Activated CD8-positive, alpha-beta T cell treated with anti-CD3 and anti-CD28 coated beads for 36 hours (primary cell): ENCODE results near the gene KIF18B. TPM values are rescaled to one million over a fixed set of nuclear protein-coding genes. Genes with fewer than 3 reads are reported as not detected.

ENCODE experiments used
- ATAC-seq: fragments of 200-7000 bp; cut with Tn5 transposase; one replicate; pipeline ENCODE4 v1.10.0; 2021; ENCODE audit warnings: mild to moderate bottlenecking, moderate library complexity
- CTCF ChIA-PET: fragments of 350-600 bp; sonication (Branson Sonifier 250); formaldehyde crosslinking; loops from one replicate; lab custom pipeline; 2021; ENCODE audit warnings: antibody characterized with exemption; lab: Charles Lee
- POLR2A ChIA-PET: fragments of 350-600 bp; sonication (Branson Sonifier 250); formaldehyde crosslinking; loops from one replicate; lab custom pipeline; 2021; ENCODE audit warnings: antibody characterized with exemption; lab: Charles Lee
- DNase-seq: peaks from one replicate; pipeline ENCODE4 v3.0.0-alpha.2; 2020
- H3K27ac Mint-ChIP-seq: one replicate; pipeline ENCODE4 v1.8.0; 2021; ENCODE audit warnings: mild to moderate bottlenecking, mixed read lengths
- H3K27me3 Mint-ChIP-seq: one replicate; pipeline ENCODE4 v1.8.0; 2021; ENCODE audit warnings: mixed read lengths
- H3K36me3 Mint-ChIP-seq: one replicate; pipeline ENCODE4 v1.8.0; 2021; ENCODE audit warnings: low read depth, mixed read lengths
- H3K4me1 Mint-ChIP-seq: one replicate; pipeline ENCODE4 v1.8.0; 2021; ENCODE audit warnings: low read depth, mixed read lengths
- H3K4me3 Mint-ChIP-seq: one replicate; pipeline ENCODE4 v1.8.0; 2021; ENCODE audit warnings: mild to moderate bottlenecking, moderate library complexity, mixed read lengths
- H3K9me3 Mint-ChIP-seq: one replicate; pipeline ENCODE4 v1.8.0; 2021; ENCODE audit warnings: mixed read lengths
- CTCF ChIP-seq: fragments of 200-600 bp; IDR thresholded peaks from one replicate; pipeline ENCODE4 v1.8.0; 2022; ENCODE audit warnings: antibody characterized with exemption, mild to moderate bottlenecking
- intact Hi-C: fragments of 100-400 bp; cut with micrococcal nuclease; formaldehyde crosslinking; loops from one replicate; pipeline ENCODE4 v1.10.0; 2022
- total RNA-seq, 2 experiments: library from RNA; stranded (reverse); gene quantifications; one replicate each; pipeline ENCODE4 v1.2.3, GENCODE V29; 2021

The KIF18B gene
- total RNA-seq, 2 experiments from 2014 or later, result 38.1 to 40.3 TPM

- ChIA-PET POLR2A (no interaction called here), CTCF (interaction anchor here (0.7 to 1.9 kb wide), 9 partner anchors 11 to 230 kb away, joined by 3 to 5 read pairs (median 3); partner anchors contain the start of gene PLCD3)
- Mint-ChIP-seq H3K36me3 (peaks cover 4% of the 10 kb centered on the region), H3K4me3 (no peak overlapping the region), H3K9me3 (no peaks in the 10 kb centered on the region), H3K27me3 (no peaks in the 10 kb centered on the region), H3K27ac (no peak overlapping the region), H3K4me1 (peaks cover 16% of the 10 kb centered on the region)
- DNase-seq (no peak), ATAC-seq (no peak)
- intact Hi-C loops, result no loop called here
- no peak for TF ChIP-seq CTCF
These were observed 45.3 kb downstream of the KIF18B start for GRCh38 chr17:44902135-44902760.

DNA sequence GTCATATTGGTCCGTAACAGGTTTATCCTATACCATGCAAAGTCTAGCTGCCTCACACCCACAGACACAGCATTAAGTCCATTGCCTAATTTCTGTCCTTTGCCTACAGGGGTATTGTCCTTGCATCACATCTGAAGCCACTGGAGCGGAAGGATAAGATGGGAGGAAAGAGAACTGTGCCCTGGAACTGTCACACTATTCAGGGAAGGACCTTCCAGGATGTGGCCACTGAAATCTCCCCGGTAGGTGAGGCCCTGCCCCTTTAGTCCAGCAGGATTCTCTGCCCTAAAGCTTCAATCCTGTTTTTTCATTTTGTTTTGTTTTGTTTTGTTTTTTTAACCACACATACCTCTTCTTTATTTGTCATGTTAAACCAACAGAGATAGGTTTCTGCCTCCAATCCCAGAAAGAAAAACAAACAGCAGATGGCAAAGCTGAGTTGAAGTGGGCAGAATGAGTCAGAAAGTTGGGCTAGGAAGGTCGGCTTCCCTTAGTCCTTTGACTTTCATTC, 46.1 kb downstream of the KIF18B start:
- CTCF ChIA-PET, result interaction anchor here (0.8 to 3.4 kb wide), 5 partner anchors 19 to 231 kb away, joined by 3 to 10 read pairs (median 3); partner anchors contain the start of gene PLCD3
- H3K36me3 Mint-ChIP-seq, result peaks cover 4% of the 10 kb centered on the region
- DNase-seq (no peak), ATAC-seq (no peak)
- no peak for TF ChIP-seq CTCF
- H3K9me3 Mint-ChIP-seq, result no peaks in the 10 kb centered on the region
- H3K4me1 Mint-ChIP-seq, result peaks cover 16% of the 10 kb centered on the region
- H3K4me3 Mint-ChIP-seq, result no peak overlapping the region
- POLR2A ChIA-PET, result interaction anchor here (2.3 kb wide), 1 partner anchor 17 kb away, joined by 6 read pairs; no protein-coding TSS in a partner anchor
- intact Hi-C loops, result no loop called here
- no peak overlapping the region for H3K27ac Mint-ChIP-seq
- no peaks in the 10 kb centered on the region for H3K27me3 Mint-ChIP-seq

GRCh38 chr17:44900894-44901293, 46.7 kb downstream of the KIF18B start:
- ChIA-PET CTCF (interaction anchor here (3.4 kb wide), 1 partner anchor 20 kb away, joined by 10 read pairs; no protein-coding TSS in a partner anchor), POLR2A (interaction anchor here (0.9 to 2.3 kb wide), 2 partner anchors 18 to 20 kb away, joined by 3 to 6 read pairs; no protein-coding TSS in a partner anchor)
- ATAC-seq, result no peak
- H3K4me3 Mint-ChIP-seq, result no peak overlapping the region
- intact Hi-C loops, result no loop called here
- no peaks in the 10 kb centered on the region for H3K9me3 Mint-ChIP-seq
- no peak for DNase-seq
- H3K4me1 Mint-ChIP-seq, result peaks cover 19% of the 10 kb centered on the region
- H3K27ac Mint-ChIP-seq, result no peak overlapping the region
- H3K36me3 Mint-ChIP-seq, result peaks cover 8% of the 10 kb centered on the region
- TF ChIP-seq CTCF, result no peak
- H3K27me3 Mint-ChIP-seq, result no peaks in the 10 kb centered on the region

DNA sequence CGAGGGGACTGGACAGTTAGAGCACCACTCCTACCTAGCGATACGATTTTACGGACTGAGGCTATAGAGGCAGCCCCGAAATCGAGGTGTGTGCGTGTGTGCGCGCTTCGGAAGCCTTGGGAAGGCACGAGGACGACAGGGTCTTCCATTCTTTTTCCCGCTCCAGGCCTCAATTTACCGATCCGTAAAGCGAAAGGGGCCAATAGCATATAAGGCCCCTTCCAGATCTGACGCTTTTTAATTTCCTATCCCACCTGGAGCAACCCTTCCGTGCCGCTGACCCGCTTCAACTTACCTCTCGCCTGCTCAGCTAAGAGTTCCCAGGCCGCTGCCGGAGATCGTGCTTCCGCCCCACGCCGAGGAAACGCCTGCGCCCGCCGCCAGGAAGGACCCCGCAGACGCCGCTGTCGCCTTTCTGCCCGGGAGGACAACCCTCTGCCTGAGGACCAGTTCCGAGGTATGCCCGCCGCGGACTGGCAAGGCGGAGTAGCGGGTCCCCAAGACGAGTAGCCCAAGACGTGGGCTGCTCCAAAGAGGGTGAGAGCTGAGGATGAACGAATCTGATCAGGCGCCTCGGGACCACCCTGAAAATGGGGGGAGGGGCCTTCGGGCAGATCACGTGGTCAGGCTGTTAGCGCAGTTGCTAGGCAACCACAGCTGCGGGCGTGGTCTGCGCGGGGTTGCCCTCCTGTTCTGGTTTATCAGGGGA, 48.3 kb downstream of the KIF18B start, which contains the start of gene EFTUD2:
TSS of gene EFTUD2 (minus strand) at position 372 of the 709 bp plus-strand sequence. CDS start 4,924 bp downstream, outside the sequence.
- Mint-ChIP-seq H3K9me3 (no peaks in the 10 kb centered on the region), H3K4me1 (peaks cover 27% of the 10 kb centered on the region), H3K27me3 (no peaks in the 10 kb centered on the region), H3K4me3 (peak within 1 kb of the TSS; percentile 85), H3K36me3 (peaks cover 16% of the 10 kb centered on the region), H3K27ac (peak within 1 kb of the TSS; percentile 100)
- DNase-seq (peak; percentile 94), ATAC-seq (peak; percentile 96)
- TF ChIP-seq CTCF, result no peak
- ChIA-PET POLR2A (interaction anchor here (0.6 to 2.4 kb wide), 17 partner anchors 14 to 956 kb away, joined by 3 to 11 read pairs (median 4); partner anchors contain the start of genes GFAP and KIF18B), CTCF (interaction anchor here (0.6 to 3.4 kb wide), 9 partner anchors 9 to 236 kb away, joined by 3 to 10 read pairs (median 6); partner anchors contain the start of gene ACBD4)
- intact Hi-C loops, result no loop called here
